H9 (cell line): ENCODE data around the gene DCAF11. TPM values are rescaled to one million over a fixed set of nuclear protein-coding genes. Genes with fewer than 3 reads are reported as not detected.

Source experiments
- DNase-seq: peaks from one replicate; pipeline ENCODE4 v3.0.0-alpha.2; 2017
- H2AFZ ChIP-seq: one replicate; pipeline ENCODE4 v1.6.1; 2013; ENCODE audit warnings: mild to moderate bottlenecking, low read length, control low read depth, moderate library complexity
- H2AK5ac ChIP-seq: 2 replicates; pipeline ENCODE4 v1.6.1; 2013; ENCODE audit warnings: low read length, control low read depth, mixed read lengths; ENCODE audit not compliant: insufficient read length
- H2BK120ac ChIP-seq: one replicate; pipeline ENCODE4 v1.6.1; 2013; ENCODE audit warnings: low read depth, mild to moderate bottlenecking, low read length, control low read depth, inconsistent platforms; ENCODE audit not compliant: poor library complexity, severe bottlenecking
- H2BK12ac ChIP-seq: 2 replicates; pipeline ENCODE4 v1.6.1; 2013; ENCODE audit warnings: low read length, control low read depth, mixed read lengths, low read depth; ENCODE audit not compliant: insufficient read length
- H2BK15ac ChIP-seq: 2 replicates; pipeline ENCODE4 v1.6.1; 2013; ENCODE audit warnings: low read depth, low read length, control low read depth
- H2BK20ac ChIP-seq: one replicate; pipeline ENCODE4 v1.6.1; 2013; ENCODE audit warnings: low read depth, mild to moderate bottlenecking, low read length, control low read depth, inconsistent platforms; ENCODE audit not compliant: poor library complexity, severe bottlenecking
- H2BK5ac ChIP-seq: 2 replicates; pipeline ENCODE4 v1.6.1; 2013; ENCODE audit warnings: low read length, control low read depth, mixed read lengths; ENCODE audit not compliant: insufficient read length
- H3K14ac ChIP-seq: 2 replicates; pipeline ENCODE4 v1.6.1; 2013; ENCODE audit warnings: low read length, control low read depth; ENCODE audit not compliant: insufficient read depth
- H3K18ac ChIP-seq: 2 replicates; pipeline ENCODE4 v1.6.1; 2013; ENCODE audit warnings: low read depth, mild to moderate bottlenecking, mixed read lengths, low read length, control low read depth; ENCODE audit not compliant: insufficient read length
- H3K23ac ChIP-seq: 2 replicates; pipeline ENCODE4 v1.6.1; 2013; ENCODE audit warnings: low read length, control low read depth, mixed read lengths, low read depth; ENCODE audit not compliant: insufficient read length
- H3K23me2 ChIP-seq: 2 replicates; pipeline ENCODE4 v1.6.1; 2013; ENCODE audit warnings: low read depth, mild to moderate bottlenecking, mixed read lengths, low read length, control low read depth; ENCODE audit not compliant: insufficient read length, poor library complexity, severe bottlenecking
- H3K27ac ChIP-seq: 2 replicates; pipeline ENCODE4 v1.5.1; 2013; ENCODE audit warnings: low read length, control low read depth, mixed read lengths, low read depth; ENCODE audit not compliant: insufficient read length
- H3K27me3 ChIP-seq: 2 replicates; pipeline ENCODE4 v1.6.1; 2013; ENCODE audit warnings: low read length, control low read depth, inconsistent platforms; ENCODE audit not compliant: insufficient read depth
- H3K4ac ChIP-seq: 2 replicates; pipeline ENCODE4 v1.6.1; 2013; ENCODE audit warnings: low read depth, mild to moderate bottlenecking, control low read depth, inconsistent platforms, low read length, moderate library complexity
- H3K4me1 ChIP-seq: 2 replicates; pipeline ENCODE4 v1.6.1; 2013; ENCODE audit warnings: low read length, control low read depth, inconsistent platforms; ENCODE audit not compliant: insufficient read depth
- H3K4me2 ChIP-seq: 2 replicates; pipeline ENCODE4 v1.6.1; 2013; ENCODE audit warnings: low read length, control low read depth, mixed read lengths; ENCODE audit not compliant: insufficient read length, insufficient read depth
- H3K56ac ChIP-seq: 2 replicates; pipeline ENCODE4 v1.6.1; 2013; ENCODE audit warnings: low read depth, mild to moderate bottlenecking, mixed read lengths, low read length, control low read depth; ENCODE audit not compliant: insufficient read length
- H3K79me1 ChIP-seq: 2 replicates; pipeline ENCODE4 v1.6.1; 2013; ENCODE audit warnings: low read depth, mild to moderate bottlenecking, moderate library complexity, low read length, control low read depth, inconsistent platforms; ENCODE audit not compliant: insufficient read depth, poor library complexity, severe bottlenecking
- H3K79me2 ChIP-seq: 2 replicates; pipeline ENCODE4 v1.6.1; 2013; ENCODE audit warnings: low read length, control low read depth, inconsistent platforms; ENCODE audit not compliant: insufficient read depth
- H3K9ac ChIP-seq: 2 replicates; pipeline ENCODE4 v1.6.1; 2013; ENCODE audit warnings: low read length, control low read depth, mixed read lengths; ENCODE audit not compliant: insufficient read length; ENCODE audit errors: extremely low read depth
- H3K9me3 ChIP-seq: one replicate; pipeline ENCODE4 v1.6.1; 2013; ENCODE audit warnings: low read depth, low read length, inconsistent platforms; ENCODE audit not compliant: control insufficient read depth
- H3T11ph ChIP-seq: one replicate; pipeline ENCODE4 v1.6.1; 2013; ENCODE audit warnings: mild to moderate bottlenecking, low read length, control low read depth, inconsistent platforms
- H4K20me1 ChIP-seq: one replicate; pipeline ENCODE4 v1.6.1; 2013; ENCODE audit not compliant: control insufficient read depth, insufficient read length, insufficient read depth
- H4K5ac ChIP-seq: 2 replicates; pipeline ENCODE4 v1.6.1; 2013; ENCODE audit warnings: low read depth, mild to moderate bottlenecking, mixed read lengths, low read length, control low read depth; ENCODE audit not compliant: insufficient read length
- H4K8ac ChIP-seq: replicated peaks from 2 replicates; pipeline ENCODE4 v1.6.1; 2013; ENCODE audit warnings: low read length, control low read depth, mixed read lengths, low read depth; ENCODE audit not compliant: insufficient read length
- H4K91ac ChIP-seq: 2 replicates; pipeline ENCODE4 v1.6.1; 2013; ENCODE audit warnings: low read depth, mild to moderate bottlenecking, moderate library complexity, mixed read lengths, low read length, control low read depth; ENCODE audit not compliant: insufficient read length
- H3K27ac Mint-ChIP-seq, 3 experiments: 2 replicates in 2 of 3; 3 replicates in 1 of 3; pipeline ENCODE4 v1.8.0; 2020 to 2021; ENCODE audit warnings: mixed read lengths in 3 of 3, mild to moderate bottlenecking in 1 of 3, moderate library complexity in 1 of 3
- H3K27me3 Mint-ChIP-seq: 2 replicates; pipeline ENCODE4 v1.8.0; 2021; ENCODE audit warnings: low read depth, mild to moderate bottlenecking, moderate library complexity, mixed read lengths
- H3K36me3 Mint-ChIP-seq, 3 experiments: 2 replicates in 2 of 3; 3 replicates in 1 of 3; pipeline ENCODE4 v1.8.0; 2020 to 2021; ENCODE audit warnings: low read depth in 3 of 3, mixed read lengths in 3 of 3; ENCODE audit not compliant: insufficient read depth in 1 of 3
- H3K4me1 Mint-ChIP-seq, 2 experiments: 2 replicates each; pipeline ENCODE4 v1.8.0; 2020; ENCODE audit warnings: mixed read lengths in 2 of 2
- H3K4me3 Mint-ChIP-seq, 2 experiments: 2 replicates in 1 of 2; 3 replicates in 1 of 2; pipeline ENCODE4 v1.8.0; 2020 to 2021; ENCODE audit warnings: mild to moderate bottlenecking in 2 of 2, mixed read lengths in 2 of 2, moderate library complexity in 1 of 2
- H3K9me3 Mint-ChIP-seq, 2 experiments: 2 replicates in 1 of 2; 3 replicates in 1 of 2; pipeline ENCODE4 v1.8.0; 2020; ENCODE audit warnings: mild to moderate bottlenecking in 2 of 2, mixed read lengths in 2 of 2, moderate library complexity in 1 of 2
- WGBS: extraction: QIAGEN DNeasy Blood & Tissue Kit; methylation state at CpG from one replicate; pipeline ENCODE4 v1.1.7; 2013; ENCODE audit warnings: missing lambda C conversion rate, low lambda C conversion rate, mixed read lengths; ENCODE audit not compliant: insufficient read length; ENCODE audit errors: extremely low coverage; 5-methylcytosine and 5-hydroxymethylcytosine counted together
- total RNA-seq: library from RNA; stranded (reverse); gene quantifications from 2 replicates; pipeline ENCODE4 v1.2.1, GENCODE V29; 2021
- TF ChIP-seq, protein P1 (sequence below): fragments of 200-600 bp; sonication (generic); conservative IDR thresholded peaks from 3 replicates; pipeline ENCODE4 v1.8.0; 2021; ENCODE audit warnings: antibody characterized with exemption, mild to moderate bottlenecking

Gene DCAF11
- total RNA-seq, 1 experiment from 2014 or later = 73.4 TPM

DNA sequence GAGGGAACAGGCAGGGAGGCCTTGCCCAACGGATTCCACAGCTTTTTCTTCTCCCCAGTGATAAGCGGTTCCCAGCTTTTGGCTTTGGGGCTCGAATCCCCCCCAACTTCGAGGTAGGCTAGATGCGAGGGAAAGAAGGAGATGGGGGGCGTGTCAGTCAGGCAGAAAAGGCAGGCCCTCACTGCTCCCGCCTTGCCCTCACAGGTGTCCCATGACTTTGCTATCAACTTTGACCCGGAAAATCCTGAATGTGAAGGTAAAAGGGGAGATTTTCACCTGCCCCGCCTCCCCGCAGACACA, 38.3 kb upstream of the DCAF11 start:
- no peak for DNase-seq

More for the DNA sequence above, 38.3 kb upstream of the DCAF11 start:
- Histone ChIP-seq H3K14ac (no peak overlapping the region; the same call in 1 of the 2 replicates), H2BK120ac (no peak overlapping the region), H3K4me2 (no peak overlapping the region), H3K23ac (no peak overlapping the region), H3T11ph (no peak overlapping the region), H3K18ac (no peak overlapping the region), H2AK5ac (no peak overlapping the region), H2BK5ac (no peak overlapping the region), H4K5ac (no peak overlapping the region), H4K20me1 (no peaks in the 10 kb centered on the region), H3K56ac (no peak overlapping the region), H3K79me2 (no peaks in the 10 kb centered on the region), H4K8ac (no peak overlapping the region), H3K4ac (no peak overlapping the region), H3K9me3 (no peaks in the 10 kb centered on the region), H2AFZ (no peak overlapping the region), H4K91ac (no peak overlapping the region), H2BK12ac (no peak overlapping the region), H3K79me1 (no peaks in the 10 kb centered on the region), H3K23me2 (no peaks in the 10 kb centered on the region), H2BK20ac (no peak overlapping the region), H3K4me1 (peaks cover 5% of the 10 kb centered on the region; the same call in 1 of the 2 replicates), H3K27ac (no peak overlapping the region), H2BK15ac (no peak overlapping the region), H3K9ac (no peak overlapping the region), H3K27me3 (no peaks in the 10 kb centered on the region)
- Mint-ChIP-seq H3K4me1 (peaks cover 31 to 40% of the 10 kb centered on the region in 2 experiments), H3K9me3 (no peaks in the 10 kb centered on the region), H3K36me3 (no peaks in the 10 kb centered on the region), H3K4me3 (no peak overlapping the region; a peak in 1 of 5 replicates), H3K27me3 (peaks cover 8% of the 10 kb centered on the region), H3K27ac (no peak overlapping the region)
- TF ChIP-seq, protein P1, sequence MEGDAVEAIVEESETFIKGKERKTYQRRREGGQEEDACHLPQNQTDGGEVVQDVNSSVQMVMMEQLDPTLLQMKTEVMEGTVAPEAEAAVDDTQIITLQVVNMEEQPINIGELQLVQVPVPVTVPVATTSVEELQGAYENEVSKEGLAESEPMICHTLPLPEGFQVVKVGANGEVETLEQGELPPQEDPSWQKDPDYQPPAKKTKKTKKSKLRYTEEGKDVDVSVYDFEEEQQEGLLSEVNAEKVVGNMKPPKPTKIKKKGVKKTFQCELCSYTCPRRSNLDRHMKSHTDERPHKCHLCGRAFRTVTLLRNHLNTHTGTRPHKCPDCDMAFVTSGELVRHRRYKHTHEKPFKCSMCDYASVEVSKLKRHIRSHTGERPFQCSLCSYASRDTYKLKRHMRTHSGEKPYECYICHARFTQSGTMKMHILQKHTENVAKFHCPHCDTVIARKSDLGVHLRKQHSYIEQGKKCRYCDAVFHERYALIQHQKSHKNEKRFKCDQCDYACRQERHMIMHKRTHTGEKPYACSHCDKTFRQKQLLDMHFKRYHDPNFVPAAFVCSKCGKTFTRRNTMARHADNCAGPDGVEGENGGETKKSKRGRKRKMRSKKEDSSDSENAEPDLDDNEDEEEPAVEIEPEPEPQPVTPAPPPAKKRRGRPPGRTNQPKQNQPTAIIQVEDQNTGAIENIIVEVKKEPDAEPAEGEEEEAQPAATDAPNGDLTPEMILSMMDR = no peak
- no CpG with 5 or more reads among the region's 10 CpGs for WGBS
